GM19328 (cell line): Measurements from ENCODE around the gene VPS50.

Experiments
- ATAC-seq: cut with Tn5 transposase; IDR thresholded peaks from one replicate; pipeline ENCODE4 v1.9.1; 2021; ENCODE audit warnings: mild to moderate bottlenecking, moderate library complexity; ENCODE audit not compliant: unreplicated experiment

Gene VPS50

GRCh38 chr7:93231799-93232672, at the start of gene VPS50:
Gene VPS50 (plus strand): TSS chr7:93232366. CDS start chr7:93232468, 102 bp downstream.
- peak; percentile 99 for ATAC-seq

- no peak for ATAC-seq
These were observed 46.7 kb upstream of the VPS50 start for GRCh38 chr7:93185303-93186027.

GRCh38 chr7:93188870-93189634, 43.1 kb upstream of the VPS50 start:
- no peak for ATAC-seq

GRCh38 chr7:93194386-93194785, 37.8 kb upstream of the VPS50 start:
- no peak for ATAC-seq

GRCh38 chr7:93196336-93196735, 35.8 kb upstream of the VPS50 start:
- ATAC-seq, result no peak

- ATAC-seq, result no peak
These were observed 33.7 kb upstream of the VPS50 start for GRCh38 chr7:93198472-93198871.

- no peak for ATAC-seq
These were observed 29.4 kb upstream of the VPS50 start for GRCh38 chr7:93202594-93203250.

- no peak for ATAC-seq
These were observed 28.7 kb upstream of the VPS50 start for GRCh38 chr7:93203496-93203895.

GRCh38 chr7:93205046-93205445, 27.1 kb upstream of the VPS50 start:
- ATAC-seq, result no peak

- no peak for ATAC-seq
These were observed 20.8 kb upstream of the VPS50 start for GRCh38 chr7:93211228-93211818.

GRCh38 chr7:93212881-93213280, 19.3 kb upstream of the VPS50 start:
- no peak for ATAC-seq

- ATAC-seq, result no peak
These were observed 13.0 kb upstream of the VPS50 start for GRCh38 chr7:93218997-93219827.

GRCh38 chr7:93219868-93220267, 12.3 kb upstream of the VPS50 start:
- ATAC-seq, result no peak

- ATAC-seq, result no peak
These were observed 5.9 kb upstream of the VPS50 start, which contains the start of gene HEPACAM2 for GRCh38 chr7:93226310-93226709. Gene HEPACAM2 (minus strand): TSS chr7:93226469.

- ATAC-seq, result no peak
These were observed 3.9 kb upstream of the VPS50 start for GRCh38 chr7:93228302-93228701.

- no peak for ATAC-seq
These were observed 907 bp upstream of the VPS50 start for GRCh38 chr7:93231259-93231658.

GRCh38 chr7:93232673-93233018, 480 bp downstream of the VPS50 start:
- no peak for ATAC-seq

- ATAC-seq, result no peak
These were observed 3.4 kb downstream of the VPS50 start for GRCh38 chr7:93235541-93235940.

- no peak for ATAC-seq
These were observed 6.0 kb downstream of the VPS50 start for GRCh38 chr7:93238131-93238530.

- ATAC-seq, result no peak
These were observed 6.6 kb downstream of the VPS50 start for GRCh38 chr7:93238748-93239147.
